Mucosa of rectum (tissue), 2 donors: ENCODE measurements around the gene KIAA1671.

Source experiments
- H3K27ac ChIP-seq, 2 donors: one replicate each; pipeline ENCODE4 v1.7.0; 2013; ENCODE audit warnings: inconsistent platforms in 2 of 2, low read depth in 2 of 2, low read length in 2 of 2
- H3K27me3 ChIP-seq, 2 donors: one replicate each; pipeline ENCODE4 v1.7.0; 2013; ENCODE audit warnings: low read length in 2 of 2; ENCODE audit not compliant: control insufficient read depth in 2 of 2, insufficient read depth in 2 of 2
- H3K36me3 ChIP-seq, 2 donors: one replicate each; pipeline ENCODE4 v1.7.0; 2013; ENCODE audit warnings: low read length in 2 of 2; ENCODE audit not compliant: control insufficient read depth in 2 of 2, insufficient read depth in 2 of 2
- H3K4me1 ChIP-seq, 2 donors: one replicate each; pipeline ENCODE4 v1.7.0; 2013; ENCODE audit warnings: low read length in 2 of 2, mild to moderate bottlenecking in 1 of 2; ENCODE audit not compliant: control insufficient read depth in 2 of 2, insufficient read depth in 2 of 2
- H3K4me3 ChIP-seq, 2 donors: one replicate each; pipeline ENCODE4 v1.7.0; 2013; ENCODE audit warnings: low read length in 2 of 2
- H3K9ac ChIP-seq, 2 donors: one replicate each; pipeline ENCODE4 v1.7.0; 2013; ENCODE audit warnings: low read length in 2 of 2, low read depth in 1 of 2, mild to moderate bottlenecking in 1 of 2
- H3K9me3 ChIP-seq, 2 donors: one replicate each; pipeline ENCODE4 v1.7.0; 2013; ENCODE audit warnings: low read length in 2 of 2; ENCODE audit not compliant: control insufficient read depth in 2 of 2
- donor health status: healthy.
- donor health status: Normal muscosa, but diverticular disease.

Gene KIAA1671

GRCh38 chr22:25083807-25084200 lies 131.3 kb downstream of the KIAA1671 start:
- H3K4me1 ChIP-seq = peaks cover 0 to 8% of the 10 kb centered on the region in 2 donors
- H3K27ac ChIP-seq = no peak overlapping the region
- no peaks in the 10 kb centered on the region for H3K36me3 ChIP-seq
- H3K9ac ChIP-seq = no peak overlapping the region
- no peak overlapping the region for H3K4me3 ChIP-seq
- H3K27me3 ChIP-seq = no peaks in the 10 kb centered on the region
- H3K9me3 ChIP-seq = no peaks in the 10 kb centered on the region

- H3K9me3 ChIP-seq = no peaks in the 10 kb centered on the region
- no peaks in the 10 kb centered on the region for H3K36me3 ChIP-seq
- H3K4me3 ChIP-seq = no peak overlapping the region
- H3K27me3 ChIP-seq = no peaks in the 10 kb centered on the region
- H3K9ac ChIP-seq = no peak overlapping the region
- H3K4me1 ChIP-seq = peaks cover 0 to 8% of the 10 kb centered on the region in 2 donors
- no peak overlapping the region for H3K27ac ChIP-seq
Measured at GRCh38 chr22:25084405-25085107, 132.0 kb downstream of the KIAA1671 start.

GRCh38 chr22:25085156-25085555 lies 132.6 kb downstream of the KIAA1671 start:
- no peak overlapping the region for H3K27ac ChIP-seq
- peaks cover 0 to 8% of the 10 kb centered on the region in 2 donors for H3K4me1 ChIP-seq
- H3K27me3 ChIP-seq = no peaks in the 10 kb centered on the region
- H3K4me3 ChIP-seq = no peak overlapping the region
- H3K9me3 ChIP-seq = no peaks in the 10 kb centered on the region
- H3K9ac ChIP-seq = no peak overlapping the region
- no peaks in the 10 kb centered on the region for H3K36me3 ChIP-seq

- H3K36me3 ChIP-seq = no peaks in the 10 kb centered on the region
- H3K27ac ChIP-seq = no peak overlapping the region
- no peak overlapping the region for H3K4me3 ChIP-seq
- H3K27me3 ChIP-seq = no peaks in the 10 kb centered on the region
- no peak overlapping the region for H3K9ac ChIP-seq
- H3K4me1 ChIP-seq = peaks cover 0 to 8% of the 10 kb centered on the region in 2 donors
- no peaks in the 10 kb centered on the region for H3K9me3 ChIP-seq
Measured at GRCh38 chr22:25085930-25086901, 133.7 kb downstream of the KIAA1671 start.

GRCh38 chr22:25086902-25087282 lies 134.4 kb downstream of the KIAA1671 start:
- H3K4me1 ChIP-seq = peaks cover 0 to 8% of the 10 kb centered on the region in 2 donors
- no peaks in the 10 kb centered on the region for H3K9me3 ChIP-seq
- no peak overlapping the region for H3K27ac ChIP-seq
- no peak overlapping the region for H3K4me3 ChIP-seq
- no peak overlapping the region for H3K9ac ChIP-seq
- H3K27me3 ChIP-seq = no peaks in the 10 kb centered on the region
- no peaks in the 10 kb centered on the region for H3K36me3 ChIP-seq

- Histone ChIP-seq H3K27me3 (no peaks in the 10 kb centered on the region), H3K4me3 (no peak overlapping the region), H3K9me3 (no peaks in the 10 kb centered on the region), H3K27ac (no peak overlapping the region), H3K4me1 (peaks cover 0 to 8% of the 10 kb centered on the region in 2 donors), H3K36me3 (peaks cover 0 to 3% of the 10 kb centered on the region in 2 donors), H3K9ac (no peak overlapping the region)
Measured at GRCh38 chr22:25090225-25090890, 137.8 kb downstream of the KIAA1671 start.

GRCh38 chr22:25091458-25091857 lies 138.9 kb downstream of the KIAA1671 start:
- Histone ChIP-seq H3K4me3 (no peak overlapping the region), H3K4me1 (peaks cover 0 to under 1% of the 10 kb centered on the region in 2 donors), H3K9ac (no peak overlapping the region), H3K36me3 (peaks cover 0 to 3% of the 10 kb centered on the region in 2 donors), H3K27ac (no peak overlapping the region), H3K9me3 (no peaks in the 10 kb centered on the region), H3K27me3 (no peaks in the 10 kb centered on the region)

- H3K27ac ChIP-seq = no peak overlapping the region
- no peaks in the 10 kb centered on the region for H3K27me3 ChIP-seq
- peaks cover 0 to 3% of the 10 kb centered on the region in 2 donors for H3K36me3 ChIP-seq
- no peaks in the 10 kb centered on the region for H3K9me3 ChIP-seq
- no peak overlapping the region for H3K9ac ChIP-seq
- H3K4me1 ChIP-seq = no peaks in the 10 kb centered on the region
- no peak overlapping the region for H3K4me3 ChIP-seq
Measured at GRCh38 chr22:25092119-25092518, 139.6 kb downstream of the KIAA1671 start.

- Histone ChIP-seq H3K27me3 (no peaks in the 10 kb centered on the region), H3K27ac (no peak overlapping the region), H3K36me3 (peaks cover 0 to 3% of the 10 kb centered on the region in 2 donors), H3K9me3 (no peaks in the 10 kb centered on the region), H3K4me1 (no peaks in the 10 kb centered on the region), H3K9ac (no peak overlapping the region), H3K4me3 (no peak overlapping the region)
Measured at GRCh38 chr22:25094579-25094978, 142.1 kb downstream of the KIAA1671 start.

GRCh38 chr22:25095869-25096268 lies 143.4 kb downstream of the KIAA1671 start:
- H3K4me1 ChIP-seq = no peaks in the 10 kb centered on the region
- no peak overlapping the region for H3K9ac ChIP-seq
- H3K27me3 ChIP-seq = no peaks in the 10 kb centered on the region

More at GRCh38 chr22:25095869-25096268, 143.4 kb downstream of the KIAA1671 start:
- Histone ChIP-seq H3K9me3 (no peaks in the 10 kb centered on the region), H3K4me3 (no peak overlapping the region), H3K36me3 (peaks cover 0 to 3% of the 10 kb centered on the region in 2 donors), H3K27ac (no peak overlapping the region)
